NCI-H1694 treated with DMSO at 0.1 percent for 48 hours (cell line): ENCODE measurements around the gene SIX3.

Experiments
- DNase-seq: peaks from one replicate; lab custom pipeline; 2025; lab: John Stamatoyannopoulos, UW

Gene SIX3

GRCh38 chr2:44931198-44931780 is 10.2 kb upstream of the SIX3 start:
- DNase-seq = no peak

- no peak for DNase-seq
These were observed 9.4 kb upstream of the SIX3 start for GRCh38 chr2:44932079-44932478.

GRCh38 chr2:44932564-44933392 is 8.7 kb upstream of the SIX3 start:
- DNase-seq = no peak

DNA sequence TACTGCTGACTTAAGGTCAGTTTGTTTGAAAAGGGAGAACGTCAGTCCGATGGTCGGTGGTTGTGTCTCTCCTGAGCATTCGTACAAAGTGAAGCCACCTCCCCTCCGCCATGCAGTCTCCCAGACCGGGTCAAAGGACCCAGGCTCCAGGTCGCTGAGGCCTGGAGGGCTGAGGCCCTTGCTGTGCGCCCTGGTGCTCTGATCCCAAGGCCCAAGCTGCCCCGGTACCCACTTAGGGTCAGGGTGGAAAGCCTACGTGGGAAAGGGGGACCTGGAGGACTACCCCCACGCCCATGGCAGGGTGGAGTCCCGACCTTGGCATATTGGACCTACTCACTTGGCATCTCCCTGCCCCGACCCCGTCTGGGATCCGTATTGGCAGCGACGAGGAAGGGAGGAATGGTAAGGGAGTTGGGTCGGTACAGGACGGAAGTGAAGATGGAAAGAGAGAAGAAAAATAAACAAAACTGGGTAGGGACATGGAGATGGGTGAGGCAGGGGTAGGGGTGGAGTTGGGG is 8.0 kb upstream of the SIX3 start:
- no peak for DNase-seq

- DNase-seq = peak; percentile 12
These were observed 7.2 kb upstream of the SIX3 start for GRCh38 chr2:44934038-44934982.

- DNase-seq = peak; percentile 8
These were observed 6.3 kb upstream of the SIX3 start for GRCh38 chr2:44934983-44935728.

DNA sequence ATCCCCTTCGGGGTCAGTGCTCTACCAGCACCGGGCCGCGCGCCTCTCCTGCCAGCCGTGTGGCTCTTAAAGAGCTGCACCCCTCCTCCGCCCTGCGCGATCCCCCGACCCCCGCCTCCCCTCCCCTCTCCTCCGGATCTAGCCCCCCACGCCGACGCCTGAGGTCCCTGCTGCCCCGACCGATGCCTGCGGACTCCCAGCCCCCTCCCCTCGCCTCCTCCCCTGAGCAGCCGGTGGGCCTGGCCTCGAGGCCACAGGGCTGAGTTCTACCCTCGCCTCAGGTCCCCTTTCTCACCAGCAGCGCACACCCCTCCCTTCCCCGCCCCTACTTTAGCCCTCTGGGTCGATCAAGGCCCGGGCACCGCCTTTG is 5.8 kb upstream of the SIX3 start:
- DNase-seq = no peak

GRCh38 chr2:44936275-44936674 is 5.2 kb upstream of the SIX3 start:
- DNase-seq = no peak

DNA sequence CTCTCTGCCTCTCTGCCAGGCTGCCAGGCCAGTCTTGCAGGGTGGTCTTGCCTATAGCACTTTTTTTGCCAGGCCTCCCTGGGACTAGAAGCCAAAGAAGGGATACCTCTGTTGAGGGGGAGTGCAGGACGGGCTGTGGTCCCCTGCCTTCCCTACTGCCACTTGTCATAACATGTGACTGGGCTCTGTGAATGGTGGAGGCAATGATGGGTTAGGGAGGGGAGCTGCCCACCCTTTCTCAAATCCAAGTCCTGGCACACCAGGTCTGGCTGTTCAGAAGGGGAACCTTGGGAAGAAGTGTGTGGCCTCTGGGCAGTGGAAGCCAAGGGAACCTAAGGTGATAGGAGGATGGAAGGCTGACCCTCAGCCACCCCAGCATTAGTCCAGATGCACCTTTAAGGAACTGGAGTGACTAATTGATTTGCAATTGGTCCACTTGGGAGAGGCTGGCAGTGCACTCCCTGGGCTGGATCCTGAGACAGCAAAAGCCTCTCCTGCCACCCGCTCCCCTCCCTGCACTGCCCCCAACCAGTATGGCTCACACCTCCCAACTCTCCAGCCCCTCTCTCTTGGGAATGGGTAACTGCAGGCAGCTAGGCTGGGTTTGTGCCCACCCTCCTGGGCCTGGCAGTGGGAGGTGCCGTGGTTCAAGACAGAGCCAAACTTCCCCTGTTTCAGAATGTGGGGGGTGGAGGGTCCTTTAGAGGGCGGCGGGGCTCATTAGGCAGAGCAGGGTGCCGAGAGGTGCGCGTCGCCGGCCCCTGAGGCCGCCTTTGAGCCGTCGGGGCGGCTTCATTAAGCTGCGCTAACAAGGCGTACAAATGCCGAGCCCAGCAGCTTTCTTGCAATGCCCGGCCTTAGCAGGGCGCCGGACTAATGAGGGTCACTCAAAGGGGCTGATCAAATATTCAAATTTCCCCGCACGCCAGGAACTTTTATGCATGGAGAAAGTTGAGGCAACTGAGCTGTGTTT is 4.5 kb upstream of the SIX3 start:
- DNase-seq = no peak

DNA sequence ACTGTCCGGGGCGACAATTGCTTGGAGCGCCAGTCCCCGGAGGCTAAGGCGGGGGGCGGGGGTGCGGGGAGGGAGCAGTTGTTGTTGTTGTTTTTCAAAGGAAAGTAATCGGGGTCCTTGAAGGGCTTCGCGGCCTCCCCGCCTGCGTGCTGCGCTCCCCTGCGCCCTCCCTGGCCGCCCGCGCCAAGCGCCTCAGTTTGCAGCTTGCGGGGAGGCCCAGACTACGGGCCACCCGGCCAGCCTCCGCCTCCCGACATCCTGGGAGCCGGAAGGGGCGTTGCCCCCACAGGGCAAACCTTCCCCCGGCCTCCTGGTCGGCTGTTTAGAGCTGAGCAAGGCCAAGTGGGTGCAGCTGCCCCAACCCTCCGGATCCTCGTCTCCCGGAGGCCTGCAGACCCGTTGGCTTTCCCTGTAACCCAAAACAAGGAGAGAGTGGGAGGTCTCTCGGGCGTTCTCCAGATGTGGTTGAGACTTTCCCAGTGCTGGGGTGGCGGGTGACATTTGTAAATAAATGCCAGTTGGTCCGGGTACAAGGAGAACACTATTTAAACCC is 3.7 kb upstream of the SIX3 start:
- DNase-seq = no peak

- DNase-seq = no peak
These were observed 3.0 kb upstream of the SIX3 start for GRCh38 chr2:44938287-44939105.

GRCh38 chr2:44939106-44940048 is 2.1 kb upstream of the SIX3 start:
- no peak for DNase-seq

DNA sequence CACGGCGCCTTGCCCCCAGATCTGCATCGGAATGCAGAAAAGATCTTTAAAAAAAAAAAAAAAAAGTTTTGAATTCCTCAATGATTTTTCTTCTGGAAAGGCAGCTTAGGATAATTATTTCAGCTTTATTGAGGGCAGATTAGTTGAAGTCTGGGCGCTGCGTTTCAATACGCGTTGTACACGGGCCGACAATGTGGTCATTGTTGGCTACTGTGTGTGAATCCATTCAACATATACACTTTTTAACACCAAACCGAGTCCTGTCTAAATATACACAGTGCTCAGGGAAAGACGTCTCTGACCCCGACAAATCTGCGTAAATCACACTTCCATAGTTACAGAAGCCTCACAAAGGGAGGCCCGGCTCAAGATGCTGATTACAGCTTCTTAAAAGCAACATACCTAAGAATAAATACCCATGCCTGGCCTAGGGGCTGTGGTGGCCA is 1.4 kb upstream of the SIX3 start:
- DNase-seq = no peak

- DNase-seq = no peak
These were observed 604 bp upstream of the SIX3 start for GRCh38 chr2:44940732-44941464.

DNA sequence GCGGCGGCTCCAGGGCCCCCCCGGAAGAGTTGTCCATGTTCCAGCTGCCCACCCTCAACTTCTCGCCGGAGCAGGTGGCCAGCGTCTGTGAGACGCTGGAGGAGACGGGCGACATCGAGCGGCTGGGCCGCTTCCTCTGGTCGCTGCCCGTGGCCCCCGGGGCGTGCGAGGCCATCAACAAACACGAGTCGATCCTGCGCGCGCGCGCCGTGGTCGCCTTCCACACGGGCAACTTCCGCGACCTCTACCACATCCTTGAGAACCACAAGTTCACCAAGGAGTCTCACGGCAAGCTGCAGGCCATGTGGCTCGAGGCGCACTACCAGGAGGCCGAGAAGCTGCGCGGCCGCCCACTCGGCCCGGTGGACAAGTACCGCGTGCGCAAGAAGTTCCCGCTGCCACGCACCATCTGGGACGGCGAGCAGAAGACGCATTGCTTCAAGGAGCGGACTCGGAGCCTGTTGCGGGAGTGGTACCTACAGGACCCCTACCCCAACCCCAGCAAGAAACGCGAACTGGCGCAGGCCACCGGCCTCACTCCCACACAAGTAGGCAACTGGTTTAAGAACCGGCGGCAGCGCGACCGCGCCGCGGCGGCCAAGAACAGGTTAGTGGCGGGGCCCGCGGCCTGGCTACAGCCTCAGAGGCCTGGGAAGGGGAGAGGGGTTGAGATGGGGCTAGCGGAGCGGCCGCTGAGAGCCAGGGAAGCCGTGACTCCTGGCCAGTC is 965 bp downstream of the SIX3 start:
- DNase-seq = no peak

DNA sequence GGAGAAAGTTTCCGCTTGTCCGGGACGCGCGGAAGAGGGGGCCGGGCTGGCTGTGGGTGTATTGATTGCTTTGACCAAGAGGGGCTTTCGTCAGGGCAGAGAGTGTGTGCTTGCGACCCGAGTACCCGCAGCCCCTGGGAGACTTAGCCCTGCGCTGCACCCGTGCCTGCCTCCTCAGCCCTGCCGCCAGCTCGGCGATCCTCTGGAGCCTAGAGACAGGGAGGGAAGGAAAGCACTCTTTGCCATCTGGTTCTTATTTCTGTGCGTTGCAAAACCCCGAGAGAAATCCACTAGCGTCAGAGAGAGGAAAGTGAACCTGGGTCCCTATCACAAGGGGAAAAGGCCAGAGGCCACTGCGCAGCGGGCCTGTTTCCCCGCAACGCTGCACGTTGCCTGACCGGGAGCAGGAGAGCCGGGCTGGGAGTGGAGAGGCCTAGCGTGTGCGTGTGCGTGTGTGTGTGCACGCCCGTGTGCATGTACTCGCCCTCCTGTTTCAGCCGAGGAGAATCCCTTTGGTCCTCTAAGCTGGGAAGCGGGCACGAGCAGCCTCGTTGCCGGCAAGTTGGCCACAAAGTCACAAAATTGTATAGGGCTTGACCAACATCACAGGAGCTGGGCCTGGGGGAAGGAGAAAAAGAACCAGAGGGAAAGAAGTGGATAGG is 1.7 kb downstream of the SIX3 start:
- DNase-seq = no peak
